ENCODE measurements around the gene ADAMTS12. TPM values are rescaled to one million over a fixed set of nuclear protein-coding genes. Genes with fewer than 3 reads are reported as not detected.

Gene ADAMTS12
- total RNA-seq, 1 experiment from 2014 or later = 6.2 TPM

DNA sequence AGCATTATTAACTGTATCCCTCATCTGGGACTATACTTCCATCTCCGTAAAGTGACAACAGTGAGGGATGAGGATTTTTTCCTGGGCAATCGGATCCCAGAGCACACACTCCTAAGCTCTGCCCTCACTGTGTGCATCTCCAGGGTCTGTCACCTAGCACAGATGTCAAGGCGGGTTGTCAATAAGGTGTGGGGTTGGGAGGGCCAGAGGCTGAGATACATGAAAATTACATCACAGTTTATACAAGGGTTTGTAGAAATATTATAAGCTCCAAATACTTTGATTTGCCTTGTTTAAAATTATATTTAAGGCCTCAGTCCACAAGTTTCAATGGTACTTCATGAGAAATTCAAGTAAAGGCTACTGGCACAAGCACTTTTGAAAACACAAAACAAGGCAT, 4.5 kb downstream of the ADAMTS12 start:
- no peak overlapping the region for H3K9ac ChIP-seq (ENCODE audit: extremely low read depth, insufficient read length, low read length)
- H3K27ac Mint-ChIP-seq = no peak overlapping the region
- H3K18ac ChIP-seq (ENCODE audit: insufficient read length, low read depth, low read length) = no peak overlapping the region
- no peak overlapping the region for H2BK5ac ChIP-seq (ENCODE audit: insufficient read length, low read length)
- no peak overlapping the region for H2AFZ ChIP-seq (ENCODE audit: low read length)
- peaks cover 5% of the 10 kb centered on the region; the same call in 1 of the 2 replicates for H3K4me1 ChIP-seq (ENCODE audit: insufficient read depth, low read length)
- no peaks in the 10 kb centered on the region for H3K9me3 ChIP-seq (ENCODE audit: control insufficient read depth, low read depth, low read length)
- no peaks in the 10 kb centered on the region for H4K20me1 ChIP-seq (ENCODE audit: control insufficient read depth, insufficient read depth, insufficient read length)
- WGBS (ENCODE audit: extremely low coverage, insufficient read length, low lambda C conversion rate) = no CpG with 5 or more reads among the region's 3 CpGs
- no peaks in the 10 kb centered on the region for H3K79me1 ChIP-seq (ENCODE audit: insufficient read depth, low read depth, low read length, poor library complexity, severe bottlenecking)
- peaks cover 7% of the 10 kb centered on the region for H3K23me2 ChIP-seq (ENCODE audit: insufficient read length, low read depth, low read length, poor library complexity, severe bottlenecking)
- H3K4me3 Mint-ChIP-seq = no peak overlapping the region
- H3T11ph ChIP-seq (ENCODE audit: low read length) = no peak overlapping the region
- no peaks in the 10 kb centered on the region; a peak in 1 of 7 replicates for H3K36me3 Mint-ChIP-seq (ENCODE audit: insufficient read depth in 1 of 3, low read depth in 3 of 3)
- H3K4ac ChIP-seq (ENCODE audit: low read depth, low read length) = no peak overlapping the region
- no peak overlapping the region for H4K91ac ChIP-seq (ENCODE audit: insufficient read length, low read depth, low read length)
- H3K9me3 Mint-ChIP-seq = no peaks in the 10 kb centered on the region; a peak in 1 of 5 replicates
- H3K14ac ChIP-seq (ENCODE audit: insufficient read depth, low read length) = no peak overlapping the region
- H3K27me3 ChIP-seq (ENCODE audit: insufficient read depth, low read length) = no peaks in the 10 kb centered on the region
- no peak overlapping the region for H2BK120ac ChIP-seq (ENCODE audit: low read depth, low read length, poor library complexity, severe bottlenecking)
- no peak overlapping the region for H3K56ac ChIP-seq (ENCODE audit: insufficient read length, low read depth, low read length)
- no peak overlapping the region for H3K27ac ChIP-seq (ENCODE audit: insufficient read length, low read depth, low read length)
- H2BK20ac ChIP-seq (ENCODE audit: low read depth, low read length, poor library complexity, severe bottlenecking) = no peak overlapping the region
- H3K4me1 Mint-ChIP-seq = peaks cover 37 to 43% of the 10 kb centered on the region in 2 experiments
- H4K8ac ChIP-seq (replicated peaks; ENCODE audit: insufficient read length, low read depth, low read length) = no peak overlapping the region
- TF ChIP-seq, protein P1, sequence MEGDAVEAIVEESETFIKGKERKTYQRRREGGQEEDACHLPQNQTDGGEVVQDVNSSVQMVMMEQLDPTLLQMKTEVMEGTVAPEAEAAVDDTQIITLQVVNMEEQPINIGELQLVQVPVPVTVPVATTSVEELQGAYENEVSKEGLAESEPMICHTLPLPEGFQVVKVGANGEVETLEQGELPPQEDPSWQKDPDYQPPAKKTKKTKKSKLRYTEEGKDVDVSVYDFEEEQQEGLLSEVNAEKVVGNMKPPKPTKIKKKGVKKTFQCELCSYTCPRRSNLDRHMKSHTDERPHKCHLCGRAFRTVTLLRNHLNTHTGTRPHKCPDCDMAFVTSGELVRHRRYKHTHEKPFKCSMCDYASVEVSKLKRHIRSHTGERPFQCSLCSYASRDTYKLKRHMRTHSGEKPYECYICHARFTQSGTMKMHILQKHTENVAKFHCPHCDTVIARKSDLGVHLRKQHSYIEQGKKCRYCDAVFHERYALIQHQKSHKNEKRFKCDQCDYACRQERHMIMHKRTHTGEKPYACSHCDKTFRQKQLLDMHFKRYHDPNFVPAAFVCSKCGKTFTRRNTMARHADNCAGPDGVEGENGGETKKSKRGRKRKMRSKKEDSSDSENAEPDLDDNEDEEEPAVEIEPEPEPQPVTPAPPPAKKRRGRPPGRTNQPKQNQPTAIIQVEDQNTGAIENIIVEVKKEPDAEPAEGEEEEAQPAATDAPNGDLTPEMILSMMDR (conservative IDR thresholded peaks at IDR 0.05) = no peak
- H3K79me2 ChIP-seq (ENCODE audit: insufficient read depth, low read length) = no peaks in the 10 kb centered on the region; the same call in 1 of the 2 replicates
- H3K23ac ChIP-seq (ENCODE audit: insufficient read length, low read depth, low read length) = no peak overlapping the region
- peaks cover under 1% of the 10 kb centered on the region for H3K27me3 Mint-ChIP-seq (ENCODE audit: low read depth)
- H2BK12ac ChIP-seq (ENCODE audit: insufficient read length, low read depth, low read length) = no peak overlapping the region
- no peak overlapping the region for H2BK15ac ChIP-seq (ENCODE audit: low read depth, low read length)
- no peak for DNase-seq
- no peak overlapping the region for H3K4me2 ChIP-seq (ENCODE audit: insufficient read depth, insufficient read length, low read length)
- H2AK5ac ChIP-seq (ENCODE audit: insufficient read length, low read length) = no peak overlapping the region
- H4K5ac ChIP-seq (ENCODE audit: insufficient read length, low read depth, low read length) = no peak overlapping the region

All from H9 (cell line).